Esophagus squamous epithelium (tissue), 5 donors: Measurements from ENCODE around the gene APPBP2. TPM values are rescaled to one million over a fixed set of nuclear protein-coding genes. Genes with fewer than 3 reads are reported as not detected.
"Not testable (repeated sequence)": the region's sequence is repeated elsewhere in the genome, so short reads cannot be mapped to it uniquely, and the experiment has no call there.

Source experiments
- DNase-seq: peaks from one replicate; lab custom pipeline; 2025; lab: John Stamatoyannopoulos, UW
- H3K27ac ChIP-seq, 4 donors: fragments of 200-600 bp; sonication (generic); one replicate each; pipeline ENCODE4 v1.5.1; 2016 to 2019; ENCODE audit warnings: mild to moderate bottlenecking in 1 of 4
- H3K27me3 ChIP-seq, 4 donors: fragments of 200-600 bp; sonication (generic); 1 replicate in 3 of 4; 2 replicates in 1 of 4; pipeline versions ENCODE4 v1.5.1 to v1.6.0; 2017 to 2021; ENCODE audit warnings: antibody characterized with exemption in 1 of 4
- H3K36me3 ChIP-seq, 3 donors: fragments of 200-600 bp; sonication (generic); one replicate each; pipeline ENCODE4 v1.5.1; 2016 to 2019
- H3K4me1 ChIP-seq, 3 donors: fragments of 200-600 bp; sonication (generic); one replicate each; pipeline ENCODE4 v1.5.1; 2017 to 2019
- H3K4me3 ChIP-seq, 4 donors: fragments of 200-600 bp; sonication (generic); 1 replicate in 3 of 4; 2 replicates in 1 of 4; pipeline ENCODE4 v1.5.1; 2016 to 2019; ENCODE audit warnings: mild to moderate bottlenecking in 2 of 4, moderate library complexity in 1 of 4
- H3K9me3 ChIP-seq, 3 donors: fragments of 200-600 bp; sonication (generic); one replicate each; pipeline ENCODE4 v1.5.1; 2016 to 2019
- CTCF ChIP-seq, 6 experiments: fragments of 450-650 bp in 4 of 6; fragments of 200-600 bp in 2 of 6; sonication (generic) in 2 of 6; IDR thresholded peaks; one replicate each; pipeline ENCODE4 v1.5.1; 2016 to 2019; ENCODE audit warnings: antibody characterized with exemption in 6 of 6, mild to moderate bottlenecking in 4 of 6, moderate library complexity in 4 of 6
- POLR2A ChIP-seq, 4 donors: fragments of 450-650 bp; IDR thresholded peaks; one replicate each; pipeline ENCODE4 v1.6.1; 2017; ENCODE audit warnings: antibody characterized with exemption in 4 of 4, mild to moderate bottlenecking in 4 of 4, moderate library complexity in 3 of 4
- WGBS, 2 donors: methylation state at CpG; one replicate each; pipeline ENCODE4 v1.1.5; 2018; 5-methylcytosine and 5-hydroxymethylcytosine counted together
- intact Hi-C: fragments of 100-400 bp; cut with DNase I; formaldehyde crosslinking; loops from one replicate; pipeline ENCODE4 v1.15.0; 2022
- total RNA-seq, 4 donors: library from RNA; depleted of rRNA; stranded (reverse); fragments of >200 nt; gene quantifications; one replicate each; pipeline ENCODE4 v1.1.0, GENCODE V29; 2016
- donor health status: DM: yes; HTN: yes; CAD: no.

APPBP2 gene
- total RNA-seq, 4 donors from 2014 or later: 9.7 to 26.3 (median 16.0) TPM

- Histone ChIP-seq H3K36me3 (no peaks in the 10 kb centered on the region), H3K4me1 (peaks cover 0 to 10% (median 0%) of the 10 kb centered on the region in 3 donors), H3K9me3 (no peaks in the 10 kb centered on the region), H3K27me3 (no peaks in the 10 kb centered on the region), H3K4me3 (no peak overlapping the region), H3K27ac (no peak overlapping the region)
- WGBS, 2 donors: 48 to 61% methylated on average over 5 of the region's 5 CpGs
- no peak for DNase-seq
- intact Hi-C loops: loop anchor here (10.0 kb wide), 1 partner anchor 302 kb away; no protein-coding TSS in a partner anchor
- TF ChIP-seq CTCF (IDR thresholded peaks at IDR 0.05) (no peak), POLR2A (IDR thresholded peaks at IDR 0.05) (no peak)
These were observed 89.4 kb downstream of the APPBP2 start for GRCh38 chr17:60436676-60437075.

DNA sequence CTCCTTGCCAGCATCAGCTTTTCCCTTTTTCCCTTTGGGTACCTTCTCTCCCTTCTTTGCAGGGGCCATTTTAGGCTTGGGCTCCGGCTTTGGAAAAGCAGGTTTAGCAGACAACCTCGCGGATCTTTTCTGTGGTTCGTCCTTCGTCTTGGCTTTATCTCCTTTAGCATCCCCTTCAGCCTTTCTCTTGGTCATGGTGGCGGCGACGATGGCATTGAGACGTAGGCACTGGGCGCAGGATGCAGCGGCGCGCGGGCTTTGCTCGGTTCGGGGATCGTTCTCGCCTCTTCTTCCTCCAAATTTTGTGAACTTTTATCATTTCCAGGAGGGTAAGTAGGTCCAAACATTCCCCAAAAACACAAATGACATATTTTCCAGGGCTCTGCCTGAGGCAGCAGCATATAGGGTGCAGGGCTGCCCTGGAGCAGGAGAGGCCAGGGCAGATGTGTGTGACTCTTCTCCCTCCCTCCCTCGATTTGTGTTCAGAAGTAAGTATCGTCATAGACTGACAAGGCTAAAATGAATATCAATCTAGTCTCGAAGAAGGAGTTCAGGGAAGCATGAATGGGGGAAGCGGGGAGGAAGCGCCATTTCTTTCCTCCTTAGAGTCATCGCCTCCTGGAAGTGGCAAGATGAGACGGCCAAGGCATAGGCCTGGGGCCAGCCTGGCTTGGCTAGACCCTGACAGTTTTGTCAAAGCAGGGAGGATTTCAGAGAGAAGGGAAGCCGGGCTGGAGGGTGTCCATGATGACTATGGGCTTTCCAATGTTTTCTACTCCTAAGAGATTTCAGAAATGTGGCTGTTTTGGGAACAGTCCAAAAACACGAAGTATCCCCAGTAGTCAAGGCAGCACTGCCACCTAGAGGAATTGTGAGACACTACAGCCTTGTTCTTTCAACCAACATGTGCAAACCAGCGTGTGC, 90.5 kb downstream of the APPBP2 start:
- intact Hi-C loops: loop anchor here (10.0 kb wide), 1 partner anchor 301 kb away; no protein-coding TSS in a partner anchor
- 69% methylated on average over 28 of the region's 28 CpGs for WGBS, 2 donors
- peak overlapping the region in 1 of 4 donors; percentile 21 for H3K4me3 ChIP-seq
- H3K9me3 ChIP-seq: no peaks in the 10 kb centered on the region
- H3K4me1 ChIP-seq: peaks cover 0 to 10% (median 0%) of the 10 kb centered on the region in 3 donors
- no peak for TF ChIP-seq POLR2A (IDR thresholded peaks at IDR 0.05)
- peak; percentile 65 to 96 (median 90) for TF ChIP-seq CTCF (IDR thresholded peaks at IDR 0.05)
- no peaks in the 10 kb centered on the region for H3K27me3 ChIP-seq
- DNase-seq: no peak
- H3K36me3 ChIP-seq: no peaks in the 10 kb centered on the region
- H3K27ac ChIP-seq: peak overlapping the region in 1 of 4 donors; percentile 3

- 80 to 89% methylated on average over 4 of the region's 4 CpGs for WGBS, 2 donors
- not testable (repeated sequence) for H3K9me3 ChIP-seq, H3K27ac ChIP-seq, H3K27me3 ChIP-seq, DNase-seq, H3K36me3 ChIP-seq, H3K4me3 ChIP-seq
- intact Hi-C loops: loop anchor here (10.0 kb wide), 1 partner anchor 299 kb away; no protein-coding TSS in a partner anchor
- H3K4me1 ChIP-seq: peaks cover 0 to 10% (median 0%) of the 10 kb centered on the region in 3 donors
These were observed 92.7 kb downstream of the APPBP2 start for GRCh38 chr17:60433021-60433997.

DNA sequence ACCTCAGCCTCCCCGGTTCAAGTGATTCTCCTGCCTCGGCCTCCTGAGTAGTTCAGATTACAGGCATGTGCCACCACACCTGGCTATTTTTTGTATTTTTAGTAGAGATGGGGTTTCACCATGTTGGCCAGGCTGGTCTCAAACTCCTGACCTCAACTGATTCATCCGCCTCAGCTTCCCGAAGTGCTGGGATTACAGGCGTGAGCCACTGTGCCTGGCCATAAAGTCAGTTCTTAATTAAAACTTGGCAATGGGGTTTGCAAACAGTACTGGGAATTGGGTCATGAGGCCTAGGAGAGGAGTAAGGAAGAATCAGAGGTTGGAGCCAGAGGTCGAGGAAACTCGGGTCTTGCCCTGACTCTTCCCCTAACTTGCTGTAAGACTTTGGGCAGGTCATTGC, 95.5 kb downstream of the APPBP2 start:
- WGBS, 2 donors: 83 to 97% methylated on average over 5 to 7 of the region's 7 CpGs
- not testable (repeated sequence) for H3K27ac ChIP-seq, H3K9me3 ChIP-seq, H3K36me3 ChIP-seq, DNase-seq, H3K4me3 ChIP-seq, H3K4me1 ChIP-seq
- intact Hi-C loops: loop anchor here (10.0 kb wide), 1 partner anchor 296 kb away; no protein-coding TSS in a partner anchor
- peaks cover 0 to 19% (median 0%) of the 10 kb centered on the region in 4 donors for H3K27me3 ChIP-seq

- peaks cover 0 to 20% (median 0%) of the 10 kb centered on the region in 4 donors for H3K27me3 ChIP-seq
- 75 to 78% methylated on average over 6 of the region's 6 CpGs for WGBS, 2 donors
- H3K27ac ChIP-seq, H3K9me3 ChIP-seq, H3K36me3 ChIP-seq, H3K4me1 ChIP-seq, intact Hi-C loops, H3K4me3 ChIP-seq, DNase-seq: not testable (repeated sequence)
These were observed 97.6 kb downstream of the APPBP2 start for GRCh38 chr17:60428491-60428890.

DNA sequence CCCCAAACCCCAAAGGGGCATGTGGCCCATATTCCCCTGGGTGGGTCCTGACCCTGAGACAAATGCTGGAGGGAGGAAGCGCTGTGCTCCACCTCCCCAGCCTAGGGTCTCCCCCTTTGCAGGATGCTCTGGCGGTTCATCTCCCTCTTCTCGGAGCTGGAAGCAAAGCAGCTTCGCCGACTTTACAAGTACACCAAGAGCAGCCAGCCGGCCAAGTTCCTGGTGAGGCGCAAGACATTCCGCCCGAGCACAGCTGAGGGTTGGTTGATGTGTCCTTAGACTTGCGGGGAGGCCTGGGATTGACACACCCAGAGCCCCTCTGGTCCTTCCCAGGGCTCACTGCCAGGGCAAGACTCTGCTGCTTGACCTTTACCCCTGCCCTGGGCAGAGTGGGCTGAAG, 99.4 kb downstream of the APPBP2 start:
- Histone ChIP-seq H3K9me3 (no peaks in the 10 kb centered on the region), H3K4me1 (peaks cover 0 to 5% (median 1%) of the 10 kb centered on the region in 3 donors), H3K36me3 (no peaks in the 10 kb centered on the region), H3K4me3 (no peak overlapping the region), H3K27ac (no peak overlapping the region), H3K27me3 (peaks cover 0 to 29% (median 0%) of the 10 kb centered on the region in 4 donors)
- no peak for DNase-seq
- 80% methylated on average over 1 of the region's 10 CpGs; no CpG with 5 or more reads in 1 of the 2 donors for WGBS, 2 donors
- no peak for TF ChIP-seq POLR2A (IDR thresholded peaks at IDR 0.05)
- no peak for TF ChIP-seq CTCF (IDR thresholded peaks at IDR 0.05)
- intact Hi-C loops: no loop called here
